HepG2 (cell line): ENCODE measurements around the gene PITHD1. TPM values are rescaled to one million over a fixed set of nuclear protein-coding genes. Genes with fewer than 3 reads are reported as not detected.

ENCODE experiments used
- ESRRA ChIP-seq: sonication (generic); formaldehyde crosslinking; IDR thresholded peaks from 2 replicates; pipeline ENCODE4 v1.5.1; 2020; ENCODE audit warnings: mild to moderate bottlenecking, low read depth, missing genetic modification reagents
- NFAT5 ChIP-seq: sonication (generic); formaldehyde crosslinking; IDR thresholded peaks from 2 replicates; pipeline ENCODE4 v1.4.0; 2020; ENCODE audit warnings: missing genetic modification reagents
- NFATC3 ChIP-seq: sonication (generic); formaldehyde crosslinking; IDR thresholded peaks from 2 replicates; pipeline ENCODE4 v1.5.1; 2020; ENCODE audit warnings: mild to moderate bottlenecking, missing genetic modification reagents
- NFE2 ChIP-seq: sonication (generic); formaldehyde crosslinking; IDR thresholded peaks from 2 replicates; pipeline ENCODE4 v1.4.0; 2020; ENCODE audit warnings: missing genetic modification reagents
- RNF219 ChIP-seq: sonication (generic); formaldehyde crosslinking; IDR thresholded peaks from 2 replicates; pipeline ENCODE4 v1.5.0; 2020; ENCODE audit warnings: mild to moderate bottlenecking, missing genetic modification reagents
- TEAD2 ChIP-seq: sonication (generic); formaldehyde crosslinking; IDR thresholded peaks from 2 replicates; pipeline ENCODE4 v1.9.0; 2021; ENCODE audit warnings: missing genetic modification reagents
- ZNF318 ChIP-seq: sonication (generic); formaldehyde crosslinking; IDR thresholded peaks from 2 replicates; pipeline ENCODE4 v1.4.0; 2020; ENCODE audit warnings: mild to moderate bottlenecking, missing genetic modification reagents
- ZNF616 ChIP-seq: sonication (generic); formaldehyde crosslinking; IDR thresholded peaks from 2 replicates; pipeline ENCODE4 v1.5.0; 2020; ENCODE audit warnings: low read depth, mild to moderate bottlenecking, missing genetic modification reagents
- ZNF724P ChIP-seq: sonication (generic); formaldehyde crosslinking; IDR thresholded peaks from 2 replicates; pipeline ENCODE4 v1.8.0; 2022; ENCODE audit warnings: missing genetic modification reagents, borderline replicate concordance
- polyA plus RNA-seq, 8 experiments: library from polyadenylated mRNA; depleted of rRNA in 3 of 8; stranded (reverse) in 7 of 8; unstranded in 1 of 8; fragments of >200 nt; fragmentation: Illumina TruSeq in 4 of 8; extraction: Trizol in 4 of 8; gene quantifications; 2 replicates each; pipeline versions ENCODE4 v1.2.1 to v1.2.3, GENCODE V29; 2011 to 2016; ENCODE audit warnings: low read depth in 4 of 8, missing spikeins in 1 of 8, mixed read lengths in 1 of 8; ENCODE audit not compliant: insufficient read depth in 1 of 8
- total RNA-seq, 5 experiments: library from RNA; depleted of rRNA; stranded (reverse); fragments of >200 nt; fragmentation: Illumina TruSeq; extraction: Trizol; gene quantifications; 2 replicates each; pipeline ENCODE4 v1.2.3, GENCODE V29; 2016; ENCODE audit warnings: low read depth in 1 of 5
- TF ChIP-seq, protein P1 (sequence below): IDR thresholded peaks from 2 replicates; pipeline ENCODE4 v1.6.1; 2016; ENCODE audit warnings: low read depth, control low read depth

The PITHD1 gene
- total and polyA plus RNA-seq, 2 of the 13 experiments (the other 11 are each of a cell fraction or from before 2014, with no cell fraction given) = 28.0 to 37.3 TPM

- TF ChIP-seq RNF219 = 0 out of 2 replicates have a peak, but pooled peaks have one; percentile 49
- TF ChIP-seq, protein P1, sequence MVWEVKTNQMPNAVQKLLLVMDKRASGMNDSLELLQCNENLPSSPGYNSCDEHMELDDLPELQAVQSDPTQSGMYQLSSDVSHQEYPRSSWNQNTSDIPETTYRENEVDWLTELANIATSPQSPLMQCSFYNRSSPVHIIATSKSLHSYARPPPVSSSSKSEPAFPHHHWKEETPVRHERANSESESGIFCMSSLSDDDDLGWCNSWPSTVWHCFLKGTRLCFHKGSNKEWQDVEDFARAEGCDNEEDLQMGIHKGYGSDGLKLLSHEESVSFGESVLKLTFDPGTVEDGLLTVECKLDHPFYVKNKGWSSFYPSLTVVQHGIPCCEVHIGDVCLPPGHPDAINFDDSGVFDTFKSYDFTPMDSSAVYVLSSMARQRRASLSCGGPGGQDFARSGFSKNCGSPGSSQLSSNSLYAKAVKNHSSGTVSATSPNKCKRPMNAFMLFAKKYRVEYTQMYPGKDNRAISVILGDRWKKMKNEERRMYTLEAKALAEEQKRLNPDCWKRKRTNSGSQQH = peak; percentile 55; the same call in 1 of the 2 replicates
- no peak for TF ChIP-seq NFAT5 (CRISPR knock-in tag)
- no peak for TF ChIP-seq TEAD2 (CRISPR knock-in tag)
- peak; percentile 82; the same call in 1 of the 2 replicates for TF ChIP-seq ZNF616
- TF ChIP-seq NFATC3 (CRISPR knock-in tag) = no peak
- 0 out of 2 replicates have a peak, but pooled peaks have one; percentile 68 for TF ChIP-seq ZNF724P (CRISPR knock-in tag)
- peak; percentile 63; the same call in 1 of the 2 replicates for TF ChIP-seq ESRRA (CRISPR knock-in tag)
- TF ChIP-seq NFE2 (CRISPR knock-in tag) = no peak
- TF ChIP-seq ZNF318 (CRISPR knock-in tag) = no peak
Observed at GRCh38 chr1:23777979-23778814, at the start of gene PITHD1 (continued).
